Retinal pigment epithelial cell (primary cell): ENCODE data around the gene XPR1.
"Not testable (repeated sequence)": the region's sequence is repeated elsewhere in the genome, so short reads cannot be mapped to it uniquely, and the experiment has no call there.

Experiments
- DNase-seq: peaks from one replicate; pipeline ENCODE4 v3.0.0-alpha.2; 2010; ENCODE audit warnings: low read depth
- H3K4me3 ChIP-seq: 2 replicates; pipeline ENCODE4 v1.5.1; 2011; ENCODE audit warnings: mild to moderate bottlenecking, low read length, control low read depth, moderate library complexity
- TF ChIP-seq, protein P1 (sequence below): conservative IDR thresholded peaks from 2 replicates; pipeline ENCODE4 v1.5.1; 2011; ENCODE audit warnings: low read depth, low read length, control low read depth, inconsistent platforms

XPR1 gene

DNA sequence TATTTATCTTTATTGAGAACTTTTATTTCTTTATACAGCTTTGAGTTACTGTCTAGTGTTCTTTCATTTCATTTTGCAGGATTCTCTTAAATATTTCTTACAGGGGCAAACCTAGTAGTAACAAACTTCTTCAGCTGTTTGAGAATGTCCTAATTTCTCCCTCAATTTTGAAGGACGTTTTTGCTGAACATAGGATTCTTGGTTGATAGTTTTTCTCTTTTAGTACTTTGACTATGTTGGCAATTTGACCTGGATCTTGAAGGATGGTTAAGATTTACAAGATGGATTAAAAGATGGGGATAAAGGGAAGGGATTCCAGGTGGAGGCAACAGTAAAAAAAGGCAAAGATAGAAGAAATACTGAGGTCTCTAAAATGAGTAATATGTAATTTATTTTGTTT lies 38.9 kb downstream of the XPR1 start:
- TF ChIP-seq, protein P1, sequence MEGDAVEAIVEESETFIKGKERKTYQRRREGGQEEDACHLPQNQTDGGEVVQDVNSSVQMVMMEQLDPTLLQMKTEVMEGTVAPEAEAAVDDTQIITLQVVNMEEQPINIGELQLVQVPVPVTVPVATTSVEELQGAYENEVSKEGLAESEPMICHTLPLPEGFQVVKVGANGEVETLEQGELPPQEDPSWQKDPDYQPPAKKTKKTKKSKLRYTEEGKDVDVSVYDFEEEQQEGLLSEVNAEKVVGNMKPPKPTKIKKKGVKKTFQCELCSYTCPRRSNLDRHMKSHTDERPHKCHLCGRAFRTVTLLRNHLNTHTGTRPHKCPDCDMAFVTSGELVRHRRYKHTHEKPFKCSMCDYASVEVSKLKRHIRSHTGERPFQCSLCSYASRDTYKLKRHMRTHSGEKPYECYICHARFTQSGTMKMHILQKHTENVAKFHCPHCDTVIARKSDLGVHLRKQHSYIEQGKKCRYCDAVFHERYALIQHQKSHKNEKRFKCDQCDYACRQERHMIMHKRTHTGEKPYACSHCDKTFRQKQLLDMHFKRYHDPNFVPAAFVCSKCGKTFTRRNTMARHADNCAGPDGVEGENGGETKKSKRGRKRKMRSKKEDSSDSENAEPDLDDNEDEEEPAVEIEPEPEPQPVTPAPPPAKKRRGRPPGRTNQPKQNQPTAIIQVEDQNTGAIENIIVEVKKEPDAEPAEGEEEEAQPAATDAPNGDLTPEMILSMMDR = no peak
- no peak overlapping the region for H3K4me3 ChIP-seq
- no peak for DNase-seq

DNA sequence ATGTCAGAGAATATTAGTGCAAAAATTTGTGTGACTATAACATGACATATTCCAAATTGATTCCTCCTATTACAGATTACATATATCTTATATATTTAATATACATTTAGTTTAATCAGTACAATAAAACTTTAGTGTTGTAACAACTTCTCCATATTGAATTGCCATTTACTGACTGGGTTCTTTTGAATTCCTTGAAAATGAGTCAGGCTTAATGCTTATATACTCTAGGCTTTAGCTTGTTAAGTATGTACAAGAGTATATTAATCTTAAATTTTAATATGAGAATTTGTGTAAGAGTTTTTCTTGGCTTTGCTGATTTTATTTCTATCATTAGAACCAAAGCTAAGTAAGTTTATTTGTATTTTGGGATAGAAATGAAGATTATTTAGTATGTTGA lies 40.3 kb downstream of the XPR1 start:
- H3K4me3 ChIP-seq = no peak overlapping the region
- TF ChIP-seq, protein P1 = no peak
- DNase-seq = no peak

DNA sequence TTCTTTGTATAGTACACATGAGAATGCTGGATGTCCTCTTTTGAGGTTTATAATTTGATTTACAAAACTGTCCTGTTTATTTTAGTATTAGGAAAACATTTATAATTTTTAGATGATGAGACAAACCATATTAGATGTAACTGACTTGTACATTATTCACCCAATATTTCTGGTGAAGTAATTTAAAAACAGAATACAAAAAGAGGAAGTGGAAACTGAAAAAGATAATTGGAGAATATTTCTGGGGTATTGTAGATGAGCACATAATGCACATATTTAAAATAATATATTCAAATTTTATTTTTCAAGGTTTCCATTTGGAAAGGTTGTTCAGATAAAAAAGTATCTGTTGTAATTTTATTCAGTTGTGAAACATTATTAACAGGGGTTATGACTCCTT lies 40.7 kb downstream of the XPR1 start:
- no peak for DNase-seq
- H3K4me3 ChIP-seq = no peak overlapping the region
- TF ChIP-seq, protein P1 = no peak

DNA sequence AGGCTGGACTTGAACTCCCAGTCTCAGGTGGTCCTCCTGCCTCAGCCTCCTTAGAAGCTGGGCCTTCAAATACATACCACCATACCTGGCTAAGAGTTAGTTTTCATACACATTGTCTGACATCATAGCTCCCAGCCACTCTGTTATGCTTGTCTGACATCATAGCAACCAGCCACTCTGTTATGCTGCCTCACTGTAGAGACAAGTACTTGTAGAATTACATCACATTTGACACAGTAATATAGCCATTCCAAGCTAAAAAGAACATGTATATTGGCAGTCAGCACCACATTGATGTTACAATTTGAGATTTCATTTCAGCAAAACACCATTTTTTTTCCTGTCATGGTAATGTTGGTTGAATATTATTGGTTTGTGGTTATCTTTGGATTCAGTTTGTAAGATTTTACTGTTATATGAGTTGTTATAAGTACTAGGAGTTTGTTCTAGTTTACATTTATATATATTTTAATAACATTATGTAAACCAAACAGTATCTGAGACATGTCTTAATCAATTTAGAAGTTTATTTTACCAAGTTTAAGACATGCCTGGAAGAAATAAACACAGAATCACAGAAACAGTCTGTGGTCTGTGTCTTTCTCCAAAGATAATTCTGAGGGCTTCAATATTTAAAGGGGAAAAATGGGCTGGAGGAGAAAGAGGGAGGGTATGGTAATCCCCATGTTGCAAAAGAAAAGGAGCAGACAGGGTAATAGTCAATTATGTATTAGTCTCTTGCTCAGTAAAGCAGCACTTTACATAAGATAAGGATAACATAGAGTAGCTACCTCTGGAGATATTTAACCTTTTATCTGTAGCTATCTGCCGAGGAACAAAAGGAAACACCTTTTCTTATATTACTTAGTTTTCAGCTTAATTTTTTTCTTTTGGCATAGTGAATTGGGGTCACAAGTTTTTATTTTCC lies 43.0 kb downstream of the XPR1 start:
- TF ChIP-seq, protein P1 = no peak
- DNase-seq = no peak
- no peak overlapping the region for H3K4me3 ChIP-seq

DNA sequence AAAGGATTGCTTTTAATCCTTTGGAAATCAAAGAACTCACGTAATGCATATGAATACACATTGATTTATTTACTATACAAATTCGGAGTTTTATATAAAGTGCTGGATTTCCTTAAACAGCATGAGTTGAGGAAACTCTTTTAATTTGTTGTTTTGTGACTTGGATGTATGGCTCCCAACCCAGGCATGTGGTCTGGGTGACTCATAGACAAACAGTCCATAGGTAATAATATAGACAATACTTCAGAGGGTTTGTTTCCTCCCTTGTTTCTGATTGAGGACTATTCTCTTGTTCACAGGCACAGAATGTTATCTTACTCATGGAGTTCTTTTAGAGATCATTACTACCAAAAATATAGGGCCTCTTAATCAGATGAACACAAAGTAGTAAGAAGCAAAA lies 43.8 kb downstream of the XPR1 start:
- TF ChIP-seq, protein P1 = no peak
- no peak for DNase-seq
- H3K4me3 ChIP-seq = no peak overlapping the region

DNA sequence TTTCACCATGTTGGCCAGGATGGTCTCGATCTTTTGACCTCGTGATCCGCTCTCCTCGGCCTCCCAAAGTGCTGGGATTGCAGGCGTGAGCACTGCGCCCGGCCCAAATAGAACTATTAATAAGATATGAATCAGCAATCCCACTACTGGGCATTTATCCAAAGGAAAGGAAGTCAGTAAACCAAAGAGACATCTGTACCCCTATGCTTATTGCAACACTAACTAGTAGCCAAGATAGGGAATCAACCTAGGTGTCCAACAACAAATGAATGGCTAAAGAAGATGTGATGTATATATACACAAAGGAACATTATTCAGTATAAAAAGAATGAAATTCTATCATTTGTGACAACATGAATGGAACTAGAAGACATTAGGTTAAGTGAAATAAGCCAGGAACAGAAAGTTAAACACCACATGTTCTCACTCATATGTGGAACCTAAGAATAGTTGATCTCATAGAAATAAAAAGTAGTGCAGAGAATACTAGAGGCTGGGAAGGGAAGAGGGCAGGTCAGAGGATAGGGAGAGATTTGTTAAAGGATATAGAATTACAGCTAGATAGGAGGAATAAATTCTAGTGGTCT lies 48.8 kb downstream of the XPR1 start:
- TF ChIP-seq, protein P1 = no peak
- no peak for DNase-seq
- H3K4me3 ChIP-seq = no peak overlapping the region

DNA sequence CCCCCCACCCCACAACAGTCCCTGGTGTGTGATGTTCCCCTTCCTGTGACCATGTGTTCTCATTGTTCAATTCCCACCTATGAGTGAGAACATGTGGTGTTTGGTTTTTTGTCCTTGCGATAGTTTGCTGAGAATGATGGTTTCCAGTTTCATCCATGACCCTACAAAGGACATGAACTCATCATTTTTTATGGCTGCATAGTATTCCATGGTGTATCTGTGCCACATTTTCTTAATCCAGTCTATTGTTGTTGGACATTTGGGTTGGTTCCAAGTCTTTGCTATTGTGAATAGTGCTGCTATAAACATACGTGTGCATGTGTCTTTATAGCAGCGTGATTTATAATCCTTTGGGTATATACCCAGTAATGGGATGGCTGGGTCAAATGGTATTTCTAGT lies 51.3 kb downstream of the XPR1 start:
- H3K4me3 ChIP-seq, DNase-seq: not testable (repeated sequence)
